Central memory CD4-positive, alpha-beta T cell (primary cell): ENCODE results near the gene LAMA3.

Experiments
- DNase-seq: peaks from one replicate; pipeline ENCODE4 v3.0.0; 2022
- total RNA-seq, 3 experiments: gene quantifications; one replicate each; lab custom pipeline; 2026; lab: John Stamatoyannopoulos, UW

LAMA3 gene, protein sequence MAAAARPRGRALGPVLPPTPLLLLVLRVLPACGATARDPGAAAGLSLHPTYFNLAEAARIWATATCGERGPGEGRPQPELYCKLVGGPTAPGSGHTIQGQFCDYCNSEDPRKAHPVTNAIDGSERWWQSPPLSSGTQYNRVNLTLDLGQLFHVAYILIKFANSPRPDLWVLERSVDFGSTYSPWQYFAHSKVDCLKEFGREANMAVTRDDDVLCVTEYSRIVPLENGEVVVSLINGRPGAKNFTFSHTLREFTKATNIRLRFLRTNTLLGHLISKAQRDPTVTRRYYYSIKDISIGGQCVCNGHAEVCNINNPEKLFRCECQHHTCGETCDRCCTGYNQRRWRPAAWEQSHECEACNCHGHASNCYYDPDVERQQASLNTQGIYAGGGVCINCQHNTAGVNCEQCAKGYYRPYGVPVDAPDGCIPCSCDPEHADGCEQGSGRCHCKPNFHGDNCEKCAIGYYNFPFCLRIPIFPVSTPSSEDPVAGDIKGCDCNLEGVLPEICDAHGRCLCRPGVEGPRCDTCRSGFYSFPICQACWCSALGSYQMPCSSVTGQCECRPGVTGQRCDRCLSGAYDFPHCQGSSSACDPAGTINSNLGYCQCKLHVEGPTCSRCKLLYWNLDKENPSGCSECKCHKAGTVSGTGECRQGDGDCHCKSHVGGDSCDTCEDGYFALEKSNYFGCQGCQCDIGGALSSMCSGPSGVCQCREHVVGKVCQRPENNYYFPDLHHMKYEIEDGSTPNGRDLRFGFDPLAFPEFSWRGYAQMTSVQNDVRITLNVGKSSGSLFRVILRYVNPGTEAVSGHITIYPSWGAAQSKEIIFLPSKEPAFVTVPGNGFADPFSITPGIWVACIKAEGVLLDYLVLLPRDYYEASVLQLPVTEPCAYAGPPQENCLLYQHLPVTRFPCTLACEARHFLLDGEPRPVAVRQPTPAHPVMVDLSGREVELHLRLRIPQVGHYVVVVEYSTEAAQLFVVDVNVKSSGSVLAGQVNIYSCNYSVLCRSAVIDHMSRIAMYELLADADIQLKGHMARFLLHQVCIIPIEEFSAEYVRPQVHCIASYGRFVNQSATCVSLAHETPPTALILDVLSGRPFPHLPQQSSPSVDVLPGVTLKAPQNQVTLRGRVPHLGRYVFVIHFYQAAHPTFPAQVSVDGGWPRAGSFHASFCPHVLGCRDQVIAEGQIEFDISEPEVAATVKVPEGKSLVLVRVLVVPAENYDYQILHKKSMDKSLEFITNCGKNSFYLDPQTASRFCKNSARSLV (N-terminal part only)
- total RNA-seq: 0.11 to 0.39 (median 0.14) reads per million in 3 experiments

DNA sequence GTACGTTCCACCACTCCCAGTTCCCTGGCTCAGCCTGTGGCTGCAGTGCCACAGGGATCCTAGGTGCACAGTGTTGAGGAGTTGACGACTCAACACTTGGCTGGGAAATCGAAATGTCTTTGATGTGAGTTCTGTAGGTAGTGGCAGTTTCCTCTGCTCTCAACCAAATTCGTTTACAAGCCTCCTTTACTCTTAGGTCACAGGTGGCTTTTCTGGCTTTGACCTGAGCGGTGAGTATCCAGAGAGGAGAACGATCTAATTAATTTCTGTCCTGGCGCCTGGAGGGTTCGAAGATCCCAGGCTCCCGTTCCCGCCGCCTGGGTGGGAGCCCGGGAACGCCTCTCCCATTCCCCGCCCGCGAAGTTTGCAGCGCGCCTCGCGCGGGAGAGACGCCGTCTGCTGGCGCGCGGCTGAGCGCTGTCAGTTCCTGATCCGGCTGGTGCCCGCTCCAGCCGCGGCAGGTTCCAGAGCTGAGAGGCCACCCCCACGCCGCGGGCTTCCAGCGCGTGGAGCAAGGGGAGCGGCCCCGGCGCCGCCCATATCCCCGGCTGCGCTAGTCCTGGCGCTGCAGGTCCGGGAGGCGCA lies at the start of gene LAMA3:
Gene LAMA3, plus strand, starts transcription at position 423 of the 585 bp plus-strand sequence. CDS start 231 bp downstream, outside the sequence.
- DNase-seq: peak; percentile 18

DNA sequence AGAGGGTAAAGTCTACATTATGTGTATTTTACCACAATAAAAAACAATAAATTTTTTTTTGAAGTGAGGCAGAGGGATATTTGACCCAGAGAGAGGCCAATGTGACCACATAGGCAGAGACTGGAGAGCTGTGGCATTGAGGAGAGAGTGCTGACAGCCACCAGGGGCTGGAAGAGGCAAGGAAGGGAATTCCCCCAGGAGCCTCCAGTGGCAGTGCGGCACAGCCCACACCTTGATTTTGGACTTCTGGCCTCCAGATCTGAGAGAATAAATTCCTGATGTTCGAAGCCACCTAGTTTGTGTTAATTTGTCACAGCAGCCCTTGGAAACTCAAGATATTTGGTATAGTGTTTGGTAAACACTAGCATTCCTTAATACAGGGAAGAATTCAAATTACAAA lies 49.2 kb upstream of the LAMA3 start:
- DNase-seq: no peak

DNA sequence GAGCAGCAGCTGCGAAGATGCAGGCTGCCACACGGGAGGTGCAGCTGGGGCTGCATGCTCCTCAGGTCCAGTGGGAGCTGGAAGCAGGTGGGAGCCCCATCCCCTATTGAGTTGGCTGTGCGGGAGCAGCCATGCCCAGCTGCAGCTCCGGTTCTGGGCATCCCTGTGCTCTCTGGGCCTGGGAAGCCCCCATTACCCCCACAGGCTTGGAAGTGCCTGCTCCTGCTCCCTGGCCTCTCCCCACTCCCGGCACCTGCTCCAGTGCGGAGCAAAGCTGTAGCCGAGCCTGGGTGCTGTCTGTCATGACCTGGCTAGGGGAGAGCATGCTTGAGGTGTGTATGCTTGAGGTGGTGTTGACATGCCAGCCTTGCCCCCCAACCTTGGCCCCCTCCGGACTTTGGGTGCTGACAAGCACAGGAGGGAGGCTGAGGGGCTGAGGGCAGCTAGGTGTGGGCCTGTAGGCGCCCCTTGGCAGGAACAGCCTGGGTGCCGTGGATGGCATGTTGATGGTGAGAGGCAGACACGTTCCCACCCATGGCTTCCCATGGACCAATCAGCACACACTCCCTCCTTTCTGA lies 48.0 kb upstream of the LAMA3 start:
- DNase-seq: no peak

DNA sequence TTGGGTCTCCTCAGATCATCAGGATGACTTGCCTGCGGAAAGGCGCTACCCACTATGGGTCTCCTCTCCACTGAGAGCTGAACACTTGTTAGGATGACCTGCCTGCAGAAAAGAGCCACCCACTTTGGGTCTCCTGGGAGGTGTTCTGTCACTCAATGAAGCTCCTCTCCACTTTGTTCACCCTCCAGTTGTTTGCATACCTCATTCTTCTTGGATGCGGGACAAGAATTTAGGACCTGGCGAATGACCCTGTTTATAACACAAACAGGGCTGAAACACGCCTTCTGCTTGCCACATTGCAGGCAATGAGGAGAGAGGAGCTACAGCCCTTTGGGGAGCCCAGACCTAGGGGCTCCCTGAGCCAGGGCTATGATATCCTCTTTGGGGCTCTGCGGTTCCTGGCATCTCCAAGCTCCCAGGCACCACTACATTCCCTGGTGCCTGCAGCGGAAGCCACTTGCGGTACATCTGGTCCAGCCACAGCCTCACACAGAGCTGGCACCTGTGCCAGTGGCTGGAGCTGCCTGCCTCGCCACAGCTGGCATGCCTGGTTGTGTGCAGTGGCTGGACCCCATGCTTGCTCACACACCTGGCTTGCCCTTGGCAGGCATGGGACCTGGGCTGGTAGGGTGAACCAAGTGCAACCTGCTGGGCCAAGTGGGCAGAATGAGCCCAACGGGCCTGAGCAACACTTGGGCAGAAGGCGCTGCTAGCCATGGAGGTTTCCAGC lies 47.2 kb upstream of the LAMA3 start:
- no peak for DNase-seq

DNA sequence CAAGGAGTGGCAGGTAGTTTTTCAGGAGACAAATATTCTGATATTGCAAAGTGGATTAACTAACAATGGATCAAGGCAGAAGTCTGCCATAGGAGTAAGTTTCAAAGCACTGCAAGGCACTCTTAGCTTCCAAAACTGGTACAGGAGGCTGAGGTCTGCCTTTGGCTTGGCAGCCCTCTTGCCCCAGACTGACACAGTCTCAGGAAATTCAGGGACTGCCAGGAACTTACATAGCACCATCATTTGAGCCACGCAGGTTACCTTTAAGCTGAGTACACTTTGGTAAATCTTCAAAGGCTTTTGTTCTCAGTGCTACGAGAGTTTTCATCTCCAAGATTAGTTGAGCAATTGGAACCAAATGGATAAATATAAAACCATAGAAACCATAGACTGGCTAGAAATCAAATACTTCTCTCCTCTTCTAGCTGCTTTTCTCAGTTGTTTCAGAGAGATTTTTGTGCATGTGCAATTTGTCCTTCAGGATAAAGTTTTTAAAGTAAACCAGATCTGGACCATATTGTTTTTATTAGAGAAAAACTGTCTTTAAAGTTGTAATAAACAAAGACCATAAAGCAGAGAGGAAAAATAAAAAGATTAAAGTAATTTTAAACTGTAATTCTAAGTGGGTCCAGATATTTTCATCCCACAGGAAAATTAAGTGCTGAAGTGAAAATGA lies 45.3 kb upstream of the LAMA3 start:
- no peak for DNase-seq

DNA sequence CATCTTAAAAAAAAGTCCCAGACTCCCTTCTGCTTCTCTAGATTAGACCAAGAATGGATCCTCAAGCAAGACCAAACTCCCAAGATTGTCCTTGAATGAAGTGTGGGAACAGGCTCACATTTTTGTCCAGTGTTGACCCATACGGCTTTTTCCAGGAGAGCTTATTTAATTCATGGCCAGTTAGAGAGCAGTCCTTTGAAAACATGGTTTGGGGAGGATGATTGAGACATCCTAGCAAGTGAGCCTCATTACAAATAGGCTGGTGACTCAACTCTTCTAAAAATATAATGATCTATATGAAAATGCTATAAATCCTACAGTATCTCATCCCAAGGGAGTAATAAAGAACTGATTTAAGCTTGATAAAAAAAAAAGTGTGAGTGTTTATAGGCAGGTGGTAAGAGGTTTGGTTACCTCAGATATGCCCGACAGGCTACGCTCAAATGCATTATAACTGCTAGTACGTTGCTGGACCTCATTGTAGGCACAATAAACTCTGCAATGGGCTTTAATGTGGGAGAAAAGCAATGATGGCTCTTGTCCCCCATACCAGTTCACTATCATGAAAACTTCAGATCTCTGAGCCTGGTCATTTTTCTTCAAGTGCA lies 43.6 kb upstream of the LAMA3 start:
- DNase-seq: no peak

DNA sequence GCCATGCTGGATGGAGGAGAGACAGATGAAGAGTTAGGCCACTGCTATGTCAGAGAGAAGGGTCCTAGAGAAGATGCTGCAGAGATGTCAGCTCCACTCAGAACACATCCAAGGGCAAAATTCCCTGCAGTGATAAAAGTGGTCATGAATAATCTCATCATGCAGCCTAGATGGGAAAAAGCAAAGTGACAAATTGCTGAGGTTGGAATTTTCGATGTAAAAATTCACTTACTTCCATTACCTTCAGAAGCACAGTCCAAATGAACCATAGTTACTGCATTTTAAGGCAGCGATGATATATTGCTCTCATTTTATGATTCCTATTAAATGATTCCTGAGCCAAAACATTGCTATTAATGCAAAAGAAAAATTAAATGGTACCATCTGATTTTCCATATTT lies 43.0 kb upstream of the LAMA3 start:
- DNase-seq: no peak

DNA sequence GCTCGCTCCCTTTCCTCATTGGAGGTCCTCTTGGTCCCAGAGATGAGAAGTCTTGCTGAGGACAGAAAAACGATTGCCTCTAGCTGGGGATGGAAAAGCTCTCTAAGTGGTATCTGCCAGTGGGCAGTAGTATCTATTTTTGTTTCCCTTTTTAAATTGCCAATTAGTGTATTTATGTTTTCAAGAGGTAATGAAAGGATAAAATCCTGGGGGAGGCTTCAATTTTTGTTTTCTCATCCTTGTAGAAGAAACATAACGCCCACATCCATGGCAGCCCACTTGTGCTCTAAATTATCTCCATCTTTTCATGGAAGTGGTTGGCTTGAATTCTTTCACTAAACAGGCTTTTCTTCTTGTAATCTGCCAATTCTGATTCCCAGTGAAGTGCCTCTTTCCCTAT lies 40.8 kb upstream of the LAMA3 start:
- no peak for DNase-seq

DNA sequence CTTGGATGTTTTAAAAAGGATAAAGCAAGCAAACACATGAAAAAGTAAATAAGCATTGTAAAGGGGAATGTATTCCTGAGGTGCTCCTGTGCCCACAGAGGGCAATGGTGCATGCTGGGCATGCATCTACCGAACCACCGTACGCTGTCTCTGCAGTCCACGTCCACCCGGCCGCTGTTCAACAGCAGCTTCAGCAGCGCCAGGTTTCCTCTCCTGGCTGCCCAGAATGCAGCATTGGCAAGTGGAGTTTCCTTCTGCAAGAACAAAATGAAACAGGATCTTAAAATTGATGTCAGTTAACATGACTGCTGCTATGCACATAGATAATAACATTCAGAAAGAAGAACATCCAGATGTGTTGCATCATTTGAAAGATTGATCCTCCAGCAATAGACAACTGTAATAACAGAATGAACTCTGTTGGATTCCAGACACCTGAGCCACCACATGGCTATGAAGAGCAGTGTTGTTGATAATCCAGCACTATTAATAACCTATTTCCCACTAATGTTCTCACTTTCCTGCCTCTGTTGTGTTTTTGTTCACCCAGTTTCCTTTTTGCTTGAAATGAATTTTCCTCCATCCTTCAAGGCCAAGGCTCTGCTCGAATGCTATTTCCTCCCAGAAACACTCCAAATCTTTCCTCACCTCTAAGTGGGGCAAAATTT lies 40.2 kb upstream of the LAMA3 start:
- DNase-seq: no peak

DNA sequence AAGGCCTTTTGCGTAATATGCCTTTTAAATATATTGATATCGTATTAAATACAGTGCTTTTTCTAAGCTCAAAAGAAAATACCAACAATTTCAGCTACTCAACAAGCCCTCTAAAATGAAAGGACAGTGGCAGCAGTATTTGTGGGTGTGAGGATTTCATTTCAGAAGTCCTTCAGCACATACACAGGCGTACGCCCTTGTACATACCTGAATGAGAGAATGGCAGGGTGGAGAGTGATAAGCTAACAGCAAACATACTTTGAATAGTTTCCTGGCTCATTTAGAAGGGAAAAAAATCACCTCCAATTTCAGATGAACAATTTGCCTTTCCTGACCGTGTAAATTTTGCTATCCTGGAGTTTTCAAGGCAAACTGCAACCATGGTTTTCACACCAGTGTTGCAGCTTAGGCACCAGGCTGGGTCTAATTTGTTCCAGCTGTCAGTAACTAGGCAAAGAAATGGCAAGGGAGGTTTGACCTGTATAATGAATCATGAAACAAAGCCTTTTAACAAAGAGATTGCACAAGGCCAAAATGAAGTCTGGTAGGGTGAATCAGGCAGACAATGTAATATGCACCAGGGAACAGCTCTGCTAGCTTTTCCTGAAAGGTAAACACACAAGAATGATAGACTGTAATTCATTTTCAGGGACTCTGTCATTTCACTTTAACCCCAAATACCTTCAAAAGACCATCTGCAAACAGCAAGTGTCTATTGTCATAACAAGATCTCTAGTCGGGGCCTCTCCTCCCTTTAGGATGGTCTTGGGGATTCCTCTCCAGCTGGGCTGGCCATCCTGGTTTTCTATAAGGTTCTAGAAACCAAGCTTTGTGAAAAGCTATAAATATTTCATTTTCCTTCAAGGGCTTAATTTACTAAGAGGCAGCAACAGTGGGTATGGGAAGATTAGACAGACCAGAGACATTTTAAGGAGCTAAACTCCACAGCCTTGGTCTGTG lies 38.0 kb upstream of the LAMA3 start:
- DNase-seq: no peak

DNA sequence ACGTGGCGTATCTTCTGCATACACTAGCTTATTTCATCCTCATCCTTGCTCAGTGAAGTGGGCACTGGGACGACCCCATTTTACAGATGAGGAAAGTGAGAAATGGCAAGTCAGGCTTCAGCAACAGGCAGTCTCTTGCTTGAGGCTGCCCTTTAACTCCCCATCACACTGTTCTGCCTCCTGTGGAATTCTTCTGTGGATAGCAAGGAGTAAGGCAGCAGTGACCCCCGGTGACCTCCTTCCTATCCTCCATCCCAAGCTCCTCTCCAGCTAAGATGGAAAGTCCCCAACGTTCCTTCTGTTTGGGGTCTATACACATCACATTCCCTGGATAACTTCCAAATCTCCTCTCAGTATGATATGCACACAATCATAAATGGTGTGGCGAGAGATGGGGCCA lies 37.0 kb upstream of the LAMA3 start:
- no peak for DNase-seq

DNA sequence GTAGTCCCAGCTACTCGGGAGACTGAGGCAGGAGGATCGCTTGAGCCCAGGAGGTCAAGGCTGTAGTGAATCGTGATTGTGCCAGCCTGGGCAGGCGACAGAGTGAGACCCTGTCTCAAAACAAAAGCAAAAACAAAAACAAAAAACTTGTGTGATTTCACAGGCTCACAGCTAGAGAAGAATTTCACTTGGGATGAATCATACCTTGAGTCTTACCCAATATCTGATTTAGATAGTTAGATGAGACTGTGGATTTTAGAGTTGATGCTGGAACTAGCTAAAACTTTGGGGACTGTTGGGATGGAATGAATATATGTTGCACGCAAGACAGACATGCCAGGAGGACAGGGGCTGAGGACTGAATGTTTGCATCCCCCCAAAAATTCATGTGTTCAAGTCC lies 31.0 kb upstream of the LAMA3 start:
- DNase-seq: no peak

DNA sequence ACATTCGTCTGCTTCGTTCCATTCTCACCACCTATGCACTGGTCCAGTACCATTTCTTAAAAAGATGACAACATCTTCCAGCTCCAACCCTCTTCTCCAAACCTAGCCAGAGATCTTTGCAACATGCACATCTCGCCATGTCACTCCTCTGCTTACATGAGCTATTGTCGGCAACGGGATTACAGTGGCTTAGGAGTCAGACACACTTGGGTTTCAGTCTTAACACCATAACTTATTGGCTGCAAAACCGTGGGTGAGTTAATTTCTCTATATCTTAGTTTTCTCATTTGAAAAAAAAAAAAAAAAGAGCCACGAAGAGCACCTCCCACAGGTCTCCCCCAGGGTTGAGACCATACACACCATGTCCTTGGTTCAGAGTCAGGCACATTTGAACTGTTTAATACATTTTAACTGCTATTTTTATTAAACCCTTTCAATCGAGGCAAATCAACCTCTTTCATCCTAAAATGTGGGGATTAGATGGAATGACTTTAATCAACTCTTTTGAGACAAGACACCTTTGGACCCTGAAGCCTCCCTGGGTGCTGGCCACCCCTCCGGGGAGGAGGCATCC lies 27.4 kb upstream of the LAMA3 start:
- no peak for DNase-seq

DNA sequence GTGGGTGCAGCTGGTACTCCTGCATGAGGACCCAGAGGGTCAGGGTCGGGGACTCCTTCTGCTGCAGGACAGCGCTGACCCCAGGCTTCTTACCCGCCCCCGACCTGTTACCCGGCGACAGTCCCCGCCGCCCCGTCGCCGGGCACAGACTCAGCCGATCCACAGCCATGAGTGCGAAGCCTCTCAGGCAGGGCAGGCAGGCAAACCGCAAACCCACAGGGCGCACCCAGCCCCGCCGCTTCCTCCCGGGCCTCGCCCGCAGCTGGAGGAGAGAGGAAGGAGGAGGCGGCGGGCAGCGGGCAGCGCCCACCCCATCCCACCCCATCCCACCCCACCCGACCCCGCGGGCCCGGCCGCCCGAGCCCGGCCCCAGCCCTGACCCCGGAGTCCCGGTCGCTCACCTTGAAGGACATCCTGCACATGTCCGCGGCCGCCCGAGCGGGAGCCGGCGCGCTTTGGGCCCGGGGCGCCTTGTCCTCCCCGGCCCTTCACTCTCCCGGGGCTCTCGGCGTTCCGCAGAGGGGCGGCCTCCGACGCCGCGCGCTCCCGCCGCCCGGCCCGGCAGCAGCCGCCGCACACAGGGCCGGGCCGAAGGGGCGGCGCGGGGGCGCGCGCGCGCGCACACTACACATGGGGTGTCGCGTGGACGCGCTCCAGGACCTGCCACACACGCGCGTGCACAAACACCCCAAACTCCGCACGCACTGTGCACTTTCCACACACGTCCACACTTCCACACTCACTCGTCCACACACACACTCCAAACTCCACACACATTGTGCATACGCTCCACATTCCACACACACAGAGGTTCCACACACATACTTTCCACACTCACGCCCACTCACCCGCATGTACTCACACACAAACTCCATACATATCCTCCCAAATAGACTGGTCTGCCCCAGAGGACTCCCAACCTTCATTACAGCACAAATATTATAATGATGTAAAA lies 26.7 kb upstream of the LAMA3 start, which contains the start of gene ANKRD29:
Gene ANKRD29, minus strand, starts transcription at position 603 of the 955 bp plus-strand sequence. Its CDS starts 181 bp downstream, at position 422.
- DNase-seq: peak; percentile 57

DNA sequence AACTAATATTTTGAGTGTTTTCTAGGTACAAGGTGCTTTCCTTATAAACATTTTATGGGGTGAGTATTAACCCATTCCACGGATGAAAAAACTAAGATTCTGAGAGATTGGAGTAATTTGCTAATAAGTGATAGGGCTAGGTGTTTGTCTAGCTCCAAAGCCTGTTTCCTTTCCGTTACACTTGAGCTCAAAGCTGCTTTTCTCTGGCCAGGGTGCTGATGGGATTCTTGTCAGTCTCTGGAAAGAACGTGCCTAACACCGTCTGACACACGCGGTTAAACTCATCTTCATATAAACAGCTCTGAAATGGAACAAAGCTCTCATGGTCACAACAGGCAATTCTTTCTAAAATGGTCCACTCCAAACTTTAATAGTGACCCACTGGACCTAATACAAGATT lies 24.6 kb upstream of the LAMA3 start:
- no peak for DNase-seq

DNA sequence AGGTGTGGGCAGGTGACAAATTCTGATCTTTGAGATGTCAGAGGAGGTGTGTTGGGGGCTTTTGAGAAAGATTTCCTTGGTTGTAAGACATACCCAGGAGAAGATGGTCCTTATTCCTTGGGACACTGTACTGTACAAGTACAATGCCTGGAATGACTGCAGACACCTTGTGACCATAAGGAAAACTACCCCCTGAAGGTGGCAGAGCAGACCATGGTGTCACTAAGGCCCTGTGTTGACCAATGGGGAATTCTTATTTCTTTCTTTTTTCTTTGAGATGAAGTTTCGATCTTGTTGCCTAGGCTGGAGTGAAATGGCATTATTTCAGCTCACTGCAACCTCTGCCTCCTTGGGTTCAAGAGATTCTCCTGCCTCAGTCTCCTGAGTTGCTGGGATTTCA lies 22.1 kb upstream of the LAMA3 start:
- DNase-seq: no peak

DNA sequence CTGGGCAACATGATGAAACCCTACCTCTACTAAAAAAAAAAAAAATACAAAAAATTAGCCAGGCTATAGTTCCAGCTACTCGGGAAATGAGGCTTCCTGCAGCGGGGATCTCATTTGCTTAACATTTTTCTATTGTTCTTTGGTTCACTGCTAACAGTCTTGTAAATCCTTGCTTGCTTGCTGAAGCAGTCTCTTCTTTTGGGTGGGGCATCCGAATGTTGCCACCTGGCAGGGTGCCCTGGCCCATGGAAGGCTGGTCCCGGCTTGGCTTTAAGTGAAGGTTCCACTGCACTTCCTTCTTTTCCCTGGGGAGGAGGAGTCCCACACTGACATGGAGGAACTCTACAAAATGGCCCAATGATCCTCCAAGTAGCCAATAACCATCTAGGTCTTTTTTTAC lies 20.5 kb upstream of the LAMA3 start:
- no peak for DNase-seq
